ENCODE data around the gene TOMM22. TPM values are rescaled to one million over a fixed set of nuclear protein-coding genes. Genes with fewer than 3 reads are reported as not detected.
A peak's percentile ranks its signal among the peaks of the same experiment; 100 is the strongest.

The TOMM22 gene
- total and polyA plus RNA-seq, 10 donors = 24.3 to 59.9 (median 42.8) TPM

- 47 to 77% (median 70%) methylated on average over 3 of the region's 3 CpGs for WGBS, 5 donors
- no peaks in the 10 kb centered on the region for H3K9me3 ChIP-seq
- peaks cover 42 to 74% (median 61%) of the 10 kb centered on the region in 6 donors for H3K4me1 ChIP-seq
- H3K36me3 ChIP-seq = peaks cover 0 to 31% (median 4%) of the 10 kb centered on the region in 6 donors
- peak overlapping the region in 7 of 8 donors; percentile 56 to 98 (median 69) for H3K27ac ChIP-seq
- no peak for DNase-seq
- H3K27me3 ChIP-seq (replicated peaks in 1 of 7) = no peaks in the 10 kb centered on the region
- H3K4me3 ChIP-seq = no peak overlapping the region
- TF ChIP-seq POLR2A (IDR thresholded peaks at IDR 0.05) = no peak
- intact Hi-C loops (cut with DNase I; ENCODE audit: low total_unique reads) = no loop called here
Measured at GRCh38 chr22:38696606-38697424, 15.1 kb downstream of the TOMM22 start.

- Histone ChIP-seq H3K4me3 (peak overlapping the region in 1 of 8 donors; percentile 79), H3K9me3 (no peaks in the 10 kb centered on the region), H3K27me3 (replicated peaks in 1 of 7) (no peaks in the 10 kb centered on the region), H3K27ac (peak overlapping the region in 7 of 8 donors; percentile 56 to 98 (median 69)), H3K4me1 (peaks cover 42 to 80% (median 61%) of the 10 kb centered on the region in 6 donors), H3K36me3 (peaks cover 0 to 23% (median under 1%) of the 10 kb centered on the region in 6 donors)
- no peak for DNase-seq
- 79 to 85% (median 83%) methylated on average over 8 of the region's 8 CpGs for WGBS, 5 donors
- intact Hi-C loops (cut with DNase I; ENCODE audit: low total_unique reads) = no loop called here
- TF ChIP-seq CTCF (IDR thresholded peaks at IDR 0.05 in 8 of 11, conservative IDR thresholded peaks at IDR 0.05 in 3 of 11) (no peak), POLR2A (IDR thresholded peaks at IDR 0.05) (no peak), POLR2AphosphoS5 (IDR thresholded peaks at IDR 0.05) (no peak)
Measured at GRCh38 chr22:38697425-38698089, 15.8 kb downstream of the TOMM22 start.

- H3K4me1 ChIP-seq = peaks cover 42 to 78% (median 59%) of the 10 kb centered on the region in 6 donors
Measured at GRCh38 chr22:38698407-38699094, 16.8 kb downstream of the TOMM22 start.

More at GRCh38 chr22:38698407-38699094, 16.8 kb downstream of the TOMM22 start:
- no peak for DNase-seq
- no peak for TF ChIP-seq POLR2AphosphoS5 (IDR thresholded peaks at IDR 0.05)
- TF ChIP-seq CTCF (IDR thresholded peaks at IDR 0.05 in 8 of 11, conservative IDR thresholded peaks at IDR 0.05 in 3 of 11) = no peak
- TF ChIP-seq POLR2A (IDR thresholded peaks at IDR 0.05) = no peak
- Histone ChIP-seq H3K9me3 (no peaks in the 10 kb centered on the region), H3K4me3 (peak overlapping the region in 4 of 8 donors; percentile 59 to 79 (median 64)), H3K27ac (peak overlapping the region in 5 of 8 donors; percentile 97 to 99 (median 98)), H3K36me3 (peaks cover 0 to 15% (median 0%) of the 10 kb centered on the region in 6 donors), H3K27me3 (replicated peaks in 1 of 7) (no peaks in the 10 kb centered on the region)
- 85 to 93% (median 91%) methylated on average over 13 of the region's 13 CpGs for WGBS, 5 donors
- intact Hi-C loops (cut with DNase I; ENCODE audit: low total_unique reads) = no loop called here
